ENCODE results near the gene CNIH3.

CNIH3 gene

DNA sequence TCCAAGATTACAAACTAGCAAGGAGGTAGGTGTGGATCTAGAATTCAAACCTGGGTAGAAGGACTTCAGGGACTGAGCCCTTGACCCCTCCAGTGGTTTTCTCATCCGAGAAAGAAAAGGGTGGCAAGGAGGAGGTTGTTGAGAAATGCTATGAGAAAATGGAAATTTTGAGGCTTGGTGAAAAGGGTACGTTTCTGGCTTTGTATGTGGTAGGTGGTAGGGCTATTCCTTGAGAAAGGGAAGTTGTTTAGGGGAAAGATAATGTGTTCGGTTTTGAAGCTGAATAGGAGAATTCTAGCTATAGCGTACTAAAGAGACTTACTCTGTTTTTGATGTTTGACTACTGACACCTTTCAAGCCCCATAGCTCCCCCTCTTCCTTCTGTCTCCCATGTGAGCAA is 133.8 kb downstream of the CNIH3 start:
- DNase-seq: no peak

DNA sequence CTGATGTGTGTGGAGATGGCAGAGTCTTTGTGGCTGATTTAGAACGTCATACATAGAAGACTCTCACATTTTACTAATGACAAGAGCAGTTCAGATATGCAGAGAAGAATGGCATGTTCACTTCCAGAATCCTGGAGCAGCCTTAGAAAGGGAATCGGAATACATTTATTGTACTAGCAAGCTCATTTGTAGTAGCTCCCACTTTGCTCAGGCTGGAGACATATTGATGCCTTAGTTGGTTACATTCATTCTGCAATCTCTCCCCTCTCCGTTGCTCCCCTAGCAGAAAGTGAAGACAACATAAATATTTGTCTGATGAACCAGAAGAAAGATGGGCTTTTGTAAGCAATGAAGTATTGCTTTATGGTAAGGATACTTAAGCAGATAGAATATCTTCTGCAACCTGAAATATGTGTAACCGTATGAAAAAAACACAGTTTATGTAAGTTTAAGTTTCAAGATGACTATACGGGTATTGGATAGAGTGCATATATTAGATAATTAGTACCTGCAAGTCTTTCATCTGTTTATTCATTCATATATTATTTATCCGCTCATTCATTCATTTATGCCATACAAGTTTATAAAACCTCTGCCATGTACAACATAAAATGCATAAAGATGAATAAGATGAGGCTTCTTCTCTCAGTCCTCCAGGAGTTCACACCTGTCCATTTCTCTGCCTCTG is 135.7 kb downstream of the CNIH3 start:
- no peak for DNase-seq

DNA sequence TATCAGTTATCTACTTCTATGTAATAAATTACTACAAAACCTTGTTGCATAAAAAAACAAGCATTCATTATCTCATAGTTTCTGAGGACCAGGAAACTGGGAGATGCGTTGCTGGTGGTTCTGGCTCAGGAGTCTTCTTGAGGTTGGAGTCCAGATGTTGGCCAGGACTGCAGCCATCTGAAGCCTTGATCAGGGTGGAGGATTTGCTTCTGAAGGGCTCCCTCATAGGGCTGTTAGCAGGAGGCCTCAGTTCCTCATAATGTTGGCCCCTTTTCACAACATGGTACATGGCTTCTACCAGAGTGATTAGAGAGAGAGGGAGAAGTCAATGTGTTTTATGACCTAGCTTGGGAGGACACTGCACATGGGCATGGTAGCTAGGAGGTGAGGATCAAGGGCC is 137.4 kb downstream of the CNIH3 start:
- DNase-seq: no peak

DNA sequence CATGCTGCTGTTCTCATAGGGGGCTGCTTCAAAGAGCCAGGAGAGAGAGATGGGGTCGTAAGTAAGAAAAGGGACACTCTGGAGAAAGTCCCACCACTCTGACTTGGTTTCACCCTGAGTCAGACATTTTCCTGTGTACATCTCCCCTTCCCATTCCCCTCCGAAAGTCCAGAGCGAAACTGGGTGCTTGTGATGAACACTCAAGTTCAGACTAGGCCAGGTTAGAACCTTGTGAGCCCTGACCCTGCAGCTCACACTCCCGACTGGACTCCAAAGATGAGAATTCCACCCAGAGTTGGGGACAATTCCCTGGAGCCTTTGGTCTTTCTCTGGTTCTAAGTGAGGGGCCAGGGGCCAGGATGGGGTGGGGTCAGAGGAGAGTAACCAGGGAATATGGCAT is 139.5 kb downstream of the CNIH3 start:
- DNase-seq: no peak

DNA sequence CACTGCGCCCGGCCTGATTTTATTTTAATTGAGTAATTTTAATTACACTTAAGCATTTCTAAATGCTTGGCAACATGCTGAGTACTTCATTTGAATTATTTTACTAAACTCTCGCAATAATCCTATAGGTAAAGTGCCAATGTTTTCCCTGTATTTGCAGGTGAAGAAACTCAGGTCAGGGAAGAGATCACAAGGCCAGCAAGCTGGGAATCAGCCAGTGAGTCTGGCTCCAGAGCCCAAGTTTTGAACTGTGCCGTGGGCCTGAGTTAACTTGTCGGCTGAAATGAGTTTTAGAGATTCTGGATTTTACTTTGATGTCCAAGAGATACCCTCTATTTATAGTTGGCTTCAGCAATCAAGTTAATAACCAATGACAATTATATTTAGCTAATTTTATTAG is 141.4 kb downstream of the CNIH3 start:
- no peak for DNase-seq

DNA sequence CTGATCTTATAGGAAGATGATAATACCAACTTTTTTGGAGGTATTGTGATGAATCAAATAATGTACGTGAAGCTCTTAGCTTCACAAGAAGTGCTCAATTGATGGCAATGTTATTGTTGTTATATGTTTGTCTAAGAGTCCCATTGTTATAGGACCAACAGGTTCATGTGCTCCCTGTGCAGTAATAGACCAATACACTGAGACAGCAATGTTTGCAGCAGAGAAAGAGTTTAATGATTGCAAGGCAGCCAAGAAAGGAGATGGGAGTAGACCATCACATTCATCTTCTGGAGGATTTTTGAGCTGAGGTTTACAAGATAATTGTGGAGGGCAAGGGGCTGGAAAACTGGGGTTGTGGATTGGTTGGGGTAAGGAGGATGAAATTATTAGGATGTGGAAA is 143.0 kb downstream of the CNIH3 start:
- DNase-seq: no peak

DNA sequence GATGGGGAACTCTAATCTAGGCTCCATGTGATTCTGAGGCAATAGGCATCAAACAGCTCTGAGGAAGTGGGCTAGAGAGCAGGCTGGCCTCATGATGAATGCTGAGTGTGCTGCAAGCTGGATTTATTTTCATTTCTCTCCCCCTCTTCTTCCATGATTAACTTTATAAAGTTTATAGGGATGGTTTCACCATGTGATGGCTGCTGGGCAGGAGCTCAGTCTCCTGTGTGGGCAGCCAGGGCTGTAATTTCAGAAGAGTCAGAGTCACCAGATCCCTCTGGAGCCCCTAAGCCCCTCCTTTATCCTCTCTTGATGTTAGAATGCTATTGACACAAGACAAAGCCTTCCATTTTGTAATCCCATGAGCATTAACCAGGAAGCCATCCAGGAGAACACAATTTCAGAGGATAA is 143.6 kb downstream of the CNIH3 start:
- DNase-seq: no peak

DNA sequence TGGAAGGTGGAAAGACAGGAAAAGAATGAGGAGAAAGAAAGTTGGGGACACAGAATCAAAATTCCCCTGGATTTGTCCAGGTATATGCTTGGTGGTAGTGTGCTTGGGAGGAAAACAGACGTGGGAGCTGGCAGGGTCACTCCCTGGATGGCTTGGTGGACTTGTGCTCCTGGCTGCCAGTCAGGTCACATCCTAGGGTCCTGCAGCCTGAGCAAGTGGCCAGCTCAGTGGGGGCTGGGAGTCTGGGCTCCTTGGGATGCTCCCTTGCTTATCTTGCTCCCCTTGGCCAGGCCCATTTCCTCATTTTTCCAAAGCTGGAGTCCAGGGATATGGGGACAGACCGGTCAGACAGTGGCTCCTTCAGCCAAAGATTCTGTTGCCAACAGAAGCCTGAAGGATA is 144.0 kb downstream of the CNIH3 start:
- no peak for DNase-seq

DNA sequence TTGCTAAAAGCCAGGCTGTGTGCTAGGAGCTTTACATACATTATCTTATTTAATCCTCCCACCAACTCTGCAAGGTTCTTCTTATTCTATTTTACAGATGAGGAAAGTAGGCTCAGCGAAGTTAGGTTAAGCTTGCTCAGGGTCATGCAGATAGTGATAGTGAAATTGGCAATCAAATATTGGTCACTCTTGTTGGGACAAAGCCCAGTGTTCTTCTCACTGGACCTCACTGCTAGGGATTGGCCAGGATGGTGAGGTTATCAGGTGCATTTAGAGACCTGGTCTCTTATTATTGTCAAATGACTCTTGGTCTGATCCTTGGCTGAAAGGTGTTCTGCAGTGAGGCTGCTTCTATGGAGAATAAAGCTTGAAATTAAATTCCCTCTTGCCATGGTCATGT is 145.1 kb downstream of the CNIH3 start:
- DNase-seq: no peak

DNA sequence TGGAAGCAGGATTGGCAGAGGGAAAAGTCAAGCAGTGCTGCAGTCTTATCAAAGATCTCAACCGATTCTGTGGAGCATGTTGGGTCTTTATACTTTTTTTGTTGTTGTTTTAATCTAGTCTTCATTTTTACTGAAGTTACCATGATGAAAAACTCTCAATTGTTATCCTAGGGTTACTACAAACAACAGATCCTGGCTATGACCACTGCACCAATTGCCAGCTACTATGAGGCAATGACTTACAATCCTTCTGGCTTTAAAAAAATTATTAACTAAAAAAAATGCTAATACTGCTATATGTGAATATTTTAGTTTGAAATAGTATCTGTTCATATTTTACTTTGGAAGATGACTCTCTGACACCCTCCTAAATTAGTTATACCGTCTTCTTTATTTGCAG is 145.9 kb downstream of the CNIH3 start:
- DNase-seq: no peak

GRCh38 chr1:224762701-224763100 is 146.6 kb downstream of the CNIH3 start:
- DNase-seq: no peak

DNA sequence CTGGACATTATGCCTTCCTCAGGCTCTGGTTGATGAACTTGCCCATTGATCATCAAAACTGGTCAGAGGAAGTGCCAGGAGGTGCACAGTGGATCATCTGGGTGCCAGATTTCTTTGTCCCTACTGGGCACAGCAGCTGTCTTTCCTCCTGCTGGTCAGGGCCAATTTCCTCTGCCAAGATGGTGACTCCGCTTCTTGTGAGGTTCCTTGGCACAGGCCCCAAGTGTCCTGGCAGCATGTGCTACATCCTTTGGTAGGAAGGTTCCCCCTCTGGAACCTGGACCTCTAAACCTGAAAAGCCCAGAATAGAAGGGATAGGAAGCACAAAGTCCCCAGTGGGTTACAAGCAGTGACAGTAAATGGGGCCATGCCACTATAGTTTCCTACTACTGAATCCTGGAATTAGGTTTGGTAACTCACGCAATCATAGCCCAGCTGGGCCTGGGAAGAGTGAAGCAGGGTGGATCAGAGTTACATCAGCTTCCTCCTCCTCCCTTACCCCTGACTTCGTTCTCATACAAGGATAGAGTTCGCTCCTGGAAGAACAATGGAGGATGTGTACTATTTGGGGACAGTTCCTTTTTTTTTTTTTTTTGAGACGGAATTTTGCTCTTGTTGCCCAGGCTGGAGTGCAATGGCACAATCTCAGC is 147.1 kb downstream of the CNIH3 start:
- no peak for DNase-seq

DNA sequence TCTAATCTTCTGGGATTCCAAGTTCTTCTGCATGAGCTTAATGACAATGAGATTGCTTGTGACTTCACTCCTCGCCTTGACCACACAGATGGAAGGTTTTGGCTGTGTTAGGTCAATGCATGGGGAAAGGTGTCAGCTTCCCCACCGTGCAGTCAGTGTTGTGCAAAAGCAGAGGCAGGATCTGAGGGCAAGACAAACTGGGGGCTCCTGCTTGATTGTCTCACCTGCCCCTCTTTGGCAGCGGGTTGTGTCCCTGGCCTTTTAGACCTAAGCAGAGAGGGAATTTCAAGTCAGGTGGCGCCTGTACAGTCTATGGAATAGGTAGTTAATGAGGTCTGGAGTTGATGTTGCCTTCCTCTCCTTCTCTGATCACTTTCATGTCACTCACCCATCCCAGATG is 150.1 kb downstream of the CNIH3 start:
- DNase-seq: no peak

DNA sequence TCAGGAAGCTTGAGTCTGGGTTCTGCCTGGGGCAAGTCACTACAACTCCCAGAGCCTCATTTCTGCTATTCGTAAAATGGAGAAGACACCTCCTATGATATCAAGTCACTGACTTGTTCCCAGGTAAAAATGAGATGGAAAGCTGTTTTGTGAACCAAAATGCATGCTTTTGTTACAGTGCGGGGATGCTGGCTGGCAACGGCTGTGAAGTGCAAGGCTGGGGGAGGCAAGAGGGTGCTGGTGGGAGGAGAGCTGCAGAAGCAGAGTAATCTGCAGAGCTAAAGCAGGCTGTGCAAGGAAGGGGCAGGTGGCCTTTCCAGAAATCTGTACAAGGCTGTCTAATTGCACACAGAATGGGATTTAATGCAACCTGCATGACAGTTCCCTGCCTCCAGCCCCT is 150.9 kb downstream of the CNIH3 start:
- no peak for DNase-seq

DNA sequence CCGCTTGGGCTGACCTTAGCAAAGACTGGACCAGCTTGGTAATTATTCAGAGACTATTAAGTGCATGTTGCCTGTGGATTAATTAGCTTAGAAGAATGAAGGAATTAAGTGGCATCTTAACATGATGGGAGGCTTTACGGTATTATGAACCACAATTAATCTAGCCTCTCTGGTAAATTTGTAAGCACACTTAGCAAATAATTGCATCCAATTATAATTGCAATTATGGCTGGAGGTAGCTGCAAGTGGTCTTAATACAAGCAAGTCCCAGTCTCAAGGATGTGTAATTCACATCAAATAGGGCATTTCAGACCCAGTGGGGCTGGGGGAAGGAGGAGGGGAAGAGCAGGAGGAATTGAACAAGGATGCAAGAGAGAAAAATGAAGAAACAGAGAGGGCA is 151.6 kb downstream of the CNIH3 start:
- no peak for DNase-seq

DNA sequence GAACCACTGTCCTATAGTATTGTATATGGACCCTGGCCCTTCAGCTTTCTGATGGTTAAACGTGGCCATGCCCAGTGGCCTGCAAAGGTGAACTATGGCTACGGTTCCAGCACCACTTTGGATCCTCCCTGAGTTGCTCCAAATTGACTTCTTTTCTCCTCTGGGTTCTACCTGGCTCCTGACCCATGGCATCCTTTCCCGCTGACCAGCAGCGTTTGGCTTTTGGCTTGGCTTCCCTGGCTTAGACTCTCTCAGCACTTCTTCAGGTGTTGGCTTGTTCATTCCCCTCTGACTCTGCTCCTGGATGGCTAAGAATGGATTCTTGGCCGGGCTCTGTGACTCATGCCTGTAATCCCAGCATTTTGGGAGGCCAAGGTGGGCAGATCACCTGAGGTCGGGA is 152.9 kb downstream of the CNIH3 start:
- no peak for DNase-seq

- DNase-seq: peak; percentile 26
Measured at GRCh38 chr1:224769452-224770335, 153.6 kb downstream of the CNIH3 start.

GRCh38 chr1:224770336-224770693 is 154.2 kb downstream of the CNIH3 start:
- peak; percentile 54 for DNase-seq

GRCh38 chr1:224773646-224774045 is 157.5 kb downstream of the CNIH3 start:
- no peak for DNase-seq

DNA sequence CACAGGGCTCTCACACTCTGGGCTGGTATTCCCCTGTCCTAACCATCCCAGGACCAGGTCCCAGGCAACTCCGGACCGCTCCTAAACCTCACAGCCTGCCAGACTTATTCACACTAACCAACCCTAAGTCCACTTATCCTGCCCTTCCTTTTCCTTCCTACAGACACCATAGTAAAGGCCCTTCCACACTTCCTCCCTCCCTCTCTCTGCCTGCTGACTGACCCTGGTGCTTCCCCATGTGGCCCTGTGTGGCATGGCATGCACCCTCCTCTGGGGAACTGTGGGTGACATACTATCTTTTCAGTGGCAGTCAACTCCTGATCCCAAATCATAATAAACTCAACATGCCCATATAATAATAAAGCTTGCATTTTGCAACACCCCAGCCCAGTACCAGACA is 158.3 kb downstream of the CNIH3 start:
- peak; percentile 24 for DNase-seq

GRCh38 chr1:224777180-224777579 is 161.1 kb downstream of the CNIH3 start:
- no peak for DNase-seq

GRCh38 chr1:224779536-224779935 is 163.4 kb downstream of the CNIH3 start:
- no peak for DNase-seq

DNA sequence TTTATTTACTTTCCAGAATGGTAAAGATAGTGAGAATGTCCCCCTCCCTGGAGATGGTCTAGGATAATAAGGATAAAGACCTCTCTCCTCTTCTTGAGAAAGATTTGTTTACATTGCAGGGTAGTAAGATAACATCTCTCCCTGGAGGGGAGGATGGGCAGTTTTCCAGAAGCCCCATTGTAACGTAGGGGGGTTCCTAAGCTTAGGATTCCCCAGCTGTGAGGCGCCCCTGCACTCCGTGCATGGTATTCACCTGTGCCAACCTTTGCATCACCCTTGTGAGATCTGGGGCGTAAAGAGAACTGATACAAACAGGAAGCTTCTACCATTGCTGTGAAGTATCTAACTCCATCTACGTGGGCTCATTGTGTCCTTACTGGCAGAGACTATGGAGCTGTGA is 164.6 kb downstream of the CNIH3 start:
- DNase-seq: no peak

GRCh38 chr1:224781800-224782199 is 165.7 kb downstream of the CNIH3 start:
- DNase-seq: peak; percentile 5

All from DMS53 (cell line).